HG03521 (cell line): ENCODE data around the gene PRKN.
"Not testable (repeated sequence)": the region's sequence is repeated elsewhere in the genome, so short reads cannot be mapped to it uniquely, and the experiment has no call there.

Source experiments
- ATAC-seq: cut with Tn5 transposase; IDR thresholded peaks from one replicate; pipeline ENCODE4 v1.9.1; 2021; ENCODE audit warnings: mild to moderate bottlenecking, moderate library complexity; ENCODE audit not compliant: unreplicated experiment

The PRKN gene

GRCh38 chr6:161354276-161354840 is 1373.2 kb downstream of the PRKN start:
- no peak for ATAC-seq

GRCh38 chr6:161353208-161353613 is 1374.4 kb downstream of the PRKN start:
- ATAC-seq, result no peak

- no peak for ATAC-seq
Observed at GRCh38 chr6:161351858-161352257, 1375.7 kb downstream of the PRKN start.

- ATAC-seq, result no peak
Observed at GRCh38 chr6:161349886-161350285, 1377.7 kb downstream of the PRKN start.

- no peak for ATAC-seq
Observed at GRCh38 chr6:161348628-161348994, 1379.0 kb downstream of the PRKN start.

GRCh38 chr6:161347988-161348627 is 1379.5 kb downstream of the PRKN start:
- ATAC-seq, result no peak

- ATAC-seq, result no peak
Observed at GRCh38 chr6:161347125-161347524, 1380.4 kb downstream of the PRKN start.

- ATAC-seq, result no peak
Observed at GRCh38 chr6:161346717-161347116, 1380.8 kb downstream of the PRKN start.

- ATAC-seq, result no peak
Observed at GRCh38 chr6:161344626-161345025, 1382.9 kb downstream of the PRKN start.

GRCh38 chr6:161342039-161342438 is 1385.5 kb downstream of the PRKN start:
- ATAC-seq, result no peak

GRCh38 chr6:161341638-161342037 is 1385.9 kb downstream of the PRKN start:
- ATAC-seq, result no peak

- no peak for ATAC-seq
Observed at GRCh38 chr6:161338015-161338414, 1389.6 kb downstream of the PRKN start.

GRCh38 chr6:161336479-161336878 is 1391.1 kb downstream of the PRKN start:
- ATAC-seq, result no peak

GRCh38 chr6:161333410-161333809 is 1394.2 kb downstream of the PRKN start:
- ATAC-seq, result no peak

- ATAC-seq, result not testable (repeated sequence)
Observed at GRCh38 chr6:161331402-161332081, 1396.0 kb downstream of the PRKN start.

GRCh38 chr6:161327360-161327953 is 1400.1 kb downstream of the PRKN start:
- ATAC-seq, result no peak

- no peak for ATAC-seq
Observed at GRCh38 chr6:161319231-161319630, 1408.3 kb downstream of the PRKN start.

- ATAC-seq, result no peak
Observed at GRCh38 chr6:161318456-161318855, 1409.1 kb downstream of the PRKN start.

GRCh38 chr6:161316531-161316930 is 1411.0 kb downstream of the PRKN start:
- no peak for ATAC-seq

- not testable (repeated sequence) for ATAC-seq
Observed at GRCh38 chr6:161315246-161315917, 1412.2 kb downstream of the PRKN start.

GRCh38 chr6:161314541-161315245 is 1412.9 kb downstream of the PRKN start:
- not testable (repeated sequence) for ATAC-seq
